Stimulated activated naive B cell treated with anti-CD40 and anti-IgM and Interleukin-4, amounts not matched to agents 10 μg/mL and 1 μg/mL and 100 μg/mL, for 72 hours (primary cell): Measurements from ENCODE around the gene ACADSB.

Source experiments
- ATAC-seq, 2 donors: fragments of 150-1000 bp; cut with Tn5 transposase; replicated peaks; 2 replicates each; pipeline ENCODE4 v1.10.0; 2021; ENCODE audit warnings: moderate library complexity in 1 of 2
- DNase-seq: peaks from one replicate; pipeline ENCODE4 v3.0.0; 2021
- H3K27ac Mint-ChIP-seq: one replicate; pipeline ENCODE4 v1.8.0; 2022; ENCODE audit warnings: mild to moderate bottlenecking, mixed read lengths
- H3K27me3 Mint-ChIP-seq, 2 donors: one replicate each; pipeline ENCODE4 v1.8.0; 2022; ENCODE audit warnings: mixed read lengths in 2 of 2
- H3K36me3 Mint-ChIP-seq, 2 donors: one replicate each; pipeline ENCODE4 v1.8.0; 2022; ENCODE audit warnings: mixed read lengths in 2 of 2, mild to moderate bottlenecking in 1 of 2
- H3K4me1 Mint-ChIP-seq, 2 donors: one replicate each; pipeline ENCODE4 v1.8.0; 2022; ENCODE audit warnings: mixed read lengths in 2 of 2, mild to moderate bottlenecking in 1 of 2
- H3K4me3 Mint-ChIP-seq, 2 donors: one replicate each; pipeline ENCODE4 v1.8.0; 2022; ENCODE audit warnings: mild to moderate bottlenecking in 2 of 2, mixed read lengths in 2 of 2, moderate library complexity in 1 of 2
- H3K9me3 Mint-ChIP-seq, 2 donors: one replicate each; pipeline ENCODE4 v1.8.0; 2022; ENCODE audit warnings: mixed read lengths in 2 of 2, mild to moderate bottlenecking in 1 of 2

The ACADSB gene

DNA sequence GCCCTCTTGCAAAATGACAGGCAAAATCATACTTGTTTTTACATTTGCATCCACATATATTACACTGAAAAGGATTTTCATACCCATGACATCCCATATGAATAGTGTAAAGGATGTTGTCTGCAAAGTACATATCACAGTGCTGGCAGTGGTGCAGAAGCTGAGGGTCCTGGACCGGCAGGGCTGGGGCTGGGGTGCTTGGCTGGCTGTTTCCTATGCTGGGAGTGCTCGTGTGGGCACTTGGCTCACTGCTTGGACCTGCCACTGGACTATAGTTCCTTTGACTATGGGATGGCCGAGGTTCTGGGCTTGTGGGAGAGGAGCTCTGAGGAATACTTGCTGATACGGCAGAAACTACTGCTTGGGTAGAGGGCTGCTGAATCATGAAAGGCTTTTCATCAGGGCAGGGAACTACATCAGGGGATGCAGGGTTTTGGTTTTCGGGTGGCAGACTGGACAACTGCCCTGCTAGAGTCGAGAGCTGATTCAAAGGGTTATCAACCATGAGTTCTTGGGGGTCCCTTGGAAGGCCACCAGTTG is 14.9 kb upstream of the ACADSB start:
- Mint-ChIP-seq H3K4me1 (peaks cover 0 to 5% of the 10 kb centered on the region in 2 donors), H3K36me3 (peaks cover 8 to 28% of the 10 kb centered on the region in 2 donors), H3K4me3 (no peak overlapping the region), H3K27me3 (no peaks in the 10 kb centered on the region), H3K9me3 (no peaks in the 10 kb centered on the region), H3K27ac (no peak overlapping the region)
- no peak for DNase-seq
- ATAC-seq, result no peak

- Mint-ChIP-seq H3K27ac (no peak overlapping the region), H3K4me1 (peaks cover 9 to 11% of the 10 kb centered on the region in 2 donors), H3K9me3 (no peaks in the 10 kb centered on the region), H3K27me3 (no peaks in the 10 kb centered on the region), H3K4me3 (no peak overlapping the region), H3K36me3 (peaks cover 10 to 23% of the 10 kb centered on the region in 2 donors)
- ATAC-seq (no peak), DNase-seq (no peak)
Observed at GRCh38 chr10:122995936-122996335, 12.9 kb upstream of the ACADSB start.

GRCh38 chr10:122997864-122998263 is 10.9 kb upstream of the ACADSB start:
- H3K4me1 Mint-ChIP-seq, result peaks cover 15 to 22% of the 10 kb centered on the region in 2 donors
- H3K36me3 Mint-ChIP-seq, result peaks cover 16 to 29% of the 10 kb centered on the region in 2 donors
- H3K9me3 Mint-ChIP-seq, result no peaks in the 10 kb centered on the region
- no peaks in the 10 kb centered on the region for H3K27me3 Mint-ChIP-seq
- ATAC-seq (no peak), DNase-seq (no peak)
- peak overlapping the region; percentile 9 for H3K27ac Mint-ChIP-seq
- H3K4me3 Mint-ChIP-seq, result no peak overlapping the region

DNA sequence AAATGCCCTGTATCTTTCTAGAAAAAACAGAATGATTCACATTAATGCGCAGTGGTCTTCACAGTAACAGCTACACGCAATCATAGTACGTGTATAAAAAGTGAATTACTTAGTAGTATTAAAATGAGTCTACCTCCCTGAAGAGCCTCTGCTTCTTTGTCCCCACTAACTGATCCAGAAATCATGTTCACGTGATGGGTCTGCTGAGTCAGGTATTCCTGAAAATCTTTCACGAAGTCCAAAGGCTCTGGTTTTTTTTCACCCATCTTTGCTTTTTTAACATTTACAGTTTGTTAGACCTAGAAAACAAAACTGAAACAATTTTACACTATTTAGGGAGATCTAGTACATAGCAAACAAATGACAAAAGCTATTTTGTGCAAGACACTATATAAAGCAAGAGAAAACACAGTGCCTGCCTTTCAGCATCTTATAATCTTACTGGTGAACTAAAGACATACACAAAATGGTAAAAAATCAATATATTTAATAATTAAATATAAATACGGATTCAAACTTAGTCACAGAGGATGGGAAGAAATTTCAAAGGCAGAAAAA is 10.4 kb upstream of the ACADSB start:
- Mint-ChIP-seq H3K4me1 (peaks cover 15 to 22% of the 10 kb centered on the region in 2 donors), H3K4me3 (no peak overlapping the region), H3K27ac (peak overlapping the region; percentile 14), H3K36me3 (peaks cover 16 to 29% of the 10 kb centered on the region in 2 donors), H3K9me3 (no peaks in the 10 kb centered on the region), H3K27me3 (no peaks in the 10 kb centered on the region)
- ATAC-seq (no peak), DNase-seq (no peak)

DNA sequence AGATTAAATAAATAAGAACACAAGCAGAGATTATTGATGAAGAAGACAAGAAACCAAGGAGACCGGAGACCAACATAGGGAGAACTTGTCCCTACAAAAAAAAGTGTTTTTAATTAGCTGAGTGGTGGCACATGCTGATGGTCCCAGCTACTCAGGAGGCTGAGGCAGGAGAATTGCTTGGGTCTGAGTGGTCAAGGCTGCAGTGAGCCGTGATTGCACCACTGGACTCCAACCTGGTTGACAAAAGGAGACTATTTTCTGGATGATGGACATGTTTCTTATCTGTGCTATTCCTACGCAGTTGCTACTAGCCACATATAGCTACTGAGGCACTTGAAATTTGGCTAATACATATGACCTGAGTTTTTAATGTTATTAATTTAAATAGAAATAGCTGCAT is 9.9 kb upstream of the ACADSB start:
- Mint-ChIP-seq H3K27me3 (no peaks in the 10 kb centered on the region), H3K9me3 (no peaks in the 10 kb centered on the region), H3K4me3 (no peak overlapping the region), H3K4me1 (peaks cover 15 to 22% of the 10 kb centered on the region in 2 donors), H3K27ac (no peak overlapping the region), H3K36me3 (peaks cover 16 to 27% of the 10 kb centered on the region in 2 donors)
- DNase-seq (no peak), ATAC-seq (no peak)

GRCh38 chr10:122999347-122999746 is 9.5 kb upstream of the ACADSB start:
- Mint-ChIP-seq H3K4me1 (peaks cover 15 to 22% of the 10 kb centered on the region in 2 donors), H3K36me3 (peaks cover 16 to 23% of the 10 kb centered on the region in 2 donors)

GRCh38 chr10:123000155-123000554 is 8.7 kb upstream of the ACADSB start:
- Mint-ChIP-seq H3K9me3 (no peaks in the 10 kb centered on the region), H3K36me3 (peaks cover 16 to 19% of the 10 kb centered on the region in 2 donors), H3K27ac (no peak overlapping the region), H3K27me3 (no peaks in the 10 kb centered on the region), H3K4me3 (no peak overlapping the region), H3K4me1 (peaks cover 14 to 22% of the 10 kb centered on the region in 2 donors)
- ATAC-seq (no peak), DNase-seq (no peak)

More at GRCh38 chr10:122999347-122999746, 9.5 kb upstream of the ACADSB start:
- Mint-ChIP-seq H3K4me3 (no peak overlapping the region), H3K9me3 (no peaks in the 10 kb centered on the region), H3K27ac (no peak overlapping the region), H3K27me3 (no peaks in the 10 kb centered on the region)
- ATAC-seq, result no peak
- no peak for DNase-seq

DNA sequence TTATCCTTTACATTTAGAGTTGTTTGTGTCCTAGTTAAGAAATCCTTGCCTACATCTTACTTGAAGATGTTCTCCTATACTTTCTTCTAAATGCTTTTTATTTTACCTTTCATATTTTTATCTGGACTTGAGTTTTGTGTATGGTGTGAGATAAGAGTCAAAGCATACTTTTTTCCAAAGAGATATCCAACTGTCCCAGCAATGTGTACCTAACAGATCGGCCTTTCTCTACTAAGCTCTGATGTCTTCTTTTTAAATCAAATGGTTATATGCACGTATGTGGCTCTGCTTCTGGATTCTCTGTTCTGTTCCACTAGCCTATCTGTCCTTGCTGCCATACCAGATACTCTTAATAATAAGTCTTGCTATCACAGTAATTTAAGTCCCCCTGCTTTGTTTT is 7.4 kb upstream of the ACADSB start:
- Mint-ChIP-seq H3K27ac (peak overlapping the region; percentile 6), H3K27me3 (no peaks in the 10 kb centered on the region), H3K4me3 (no peak overlapping the region), H3K9me3 (no peaks in the 10 kb centered on the region), H3K36me3 (peaks cover 12 to 15% of the 10 kb centered on the region in 2 donors), H3K4me1 (peaks cover 10 to 26% of the 10 kb centered on the region in 2 donors)
- no peak for DNase-seq
- no peak for ATAC-seq

DNA sequence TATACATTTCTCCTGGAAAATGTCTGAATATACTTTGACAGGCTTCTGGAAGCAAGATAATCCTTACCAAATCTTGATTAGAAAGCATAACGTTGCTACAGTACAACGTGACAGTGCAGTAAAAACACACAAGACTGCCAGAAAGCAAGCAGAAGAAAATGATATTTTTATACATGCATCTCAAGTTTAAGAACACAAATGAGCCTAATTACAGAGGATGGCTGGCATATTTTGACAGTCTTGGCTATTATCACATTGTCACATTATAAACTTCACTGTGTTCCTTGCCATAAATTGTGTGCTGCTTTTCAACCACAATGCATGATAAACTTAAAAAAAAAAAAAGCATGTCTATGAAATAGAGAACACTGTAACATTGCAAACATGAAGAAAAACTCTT is 4.5 kb upstream of the ACADSB start:
- Mint-ChIP-seq H3K9me3 (no peaks in the 10 kb centered on the region), H3K27me3 (no peaks in the 10 kb centered on the region), H3K4me3 (no peak overlapping the region), H3K36me3 (peaks cover 10 to 11% of the 10 kb centered on the region in 2 donors), H3K27ac (no peak overlapping the region), H3K4me1 (peaks cover 15 to 32% of the 10 kb centered on the region in 2 donors)
- no peak for ATAC-seq
- DNase-seq, result no peak

DNA sequence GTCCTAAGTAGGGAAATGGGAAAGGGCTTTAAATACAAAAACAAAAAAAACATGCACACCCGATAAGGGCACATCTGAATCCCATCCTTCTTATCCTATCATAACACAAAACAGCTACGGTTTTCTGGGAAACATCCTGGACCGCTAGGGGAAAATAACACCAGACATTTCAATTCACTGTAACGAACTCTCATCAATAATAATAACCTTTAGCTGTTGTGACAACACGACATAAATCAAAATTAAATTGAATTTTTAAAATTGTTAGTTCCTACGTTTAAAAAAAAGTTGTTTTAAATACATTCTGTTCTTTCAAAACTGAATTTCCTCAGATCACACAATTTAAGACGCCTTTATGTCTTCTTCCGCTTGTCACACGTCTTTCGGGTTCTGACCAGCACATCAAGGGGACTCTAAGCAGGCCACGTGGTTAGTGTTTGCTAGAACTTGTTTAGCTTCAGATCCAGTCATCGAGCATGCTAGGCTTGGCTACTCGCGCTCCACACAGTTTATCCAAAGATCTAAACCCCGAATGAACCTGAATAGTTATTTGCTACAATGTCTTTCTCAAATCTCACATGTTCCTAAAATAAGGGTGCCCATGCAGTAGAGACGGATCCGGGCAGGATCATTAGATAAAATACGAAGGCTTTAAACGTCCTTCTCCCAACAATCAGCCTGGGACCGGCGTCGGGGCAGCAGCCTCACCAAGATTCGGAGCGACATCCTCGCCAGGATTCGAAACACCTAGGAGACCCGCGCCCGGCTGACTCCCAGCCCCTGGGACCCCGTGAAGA is 1.1 kb upstream of the ACADSB start:
- Mint-ChIP-seq H3K36me3 (peaks cover 2 to 12% of the 10 kb centered on the region in 2 donors), H3K4me1 (peaks cover 19 to 30% of the 10 kb centered on the region in 2 donors), H3K27ac (peak overlapping the region; percentile 99), H3K27me3 (no peaks in the 10 kb centered on the region), H3K4me3 (peak overlapping the region; percentile 94 to 97), H3K9me3 (no peaks in the 10 kb centered on the region)
- peak; percentile 21 for DNase-seq
- peak; percentile 60 to 63 for ATAC-seq

- Mint-ChIP-seq H3K27me3 (no peaks in the 10 kb centered on the region), H3K36me3 (peaks cover 5 to 20% of the 10 kb centered on the region in 2 donors), H3K27ac (peak overlapping the region; percentile 99), H3K4me1 (peaks cover 19 to 30% of the 10 kb centered on the region in 2 donors), H3K9me3 (no peaks in the 10 kb centered on the region), H3K4me3 (peak overlapping the region; percentile 94 to 97)
- ATAC-seq (peak; percentile 10 to 30), DNase-seq (no peak)
Observed at GRCh38 chr10:123009105-123009820, 457 bp downstream of the ACADSB start.

DNA sequence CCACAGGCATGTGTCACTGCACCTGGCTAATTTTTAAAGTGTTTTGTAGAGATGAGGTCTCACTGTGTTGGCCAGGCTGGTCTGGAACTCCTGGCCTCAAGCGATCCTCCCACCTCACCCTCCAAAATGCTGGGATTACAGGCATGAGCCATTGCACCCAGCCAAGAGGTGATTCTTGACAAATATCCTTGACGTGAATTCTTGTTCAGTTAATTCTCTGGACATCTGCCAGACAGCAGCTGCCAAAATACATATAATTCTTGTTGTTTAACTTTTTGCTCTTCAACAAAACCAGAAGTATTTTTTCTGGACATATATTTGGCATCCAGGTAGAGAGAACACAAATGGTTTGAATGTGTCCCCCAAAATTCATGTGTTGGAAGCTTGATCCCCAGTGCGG is 3.2 kb downstream of the ACADSB start:
- Mint-ChIP-seq H3K4me1 (peaks cover 17 to 20% of the 10 kb centered on the region in 2 donors), H3K27me3 (no peaks in the 10 kb centered on the region), H3K4me3 (no peak overlapping the region), H3K9me3 (no peaks in the 10 kb centered on the region), H3K27ac (no peak overlapping the region), H3K36me3 (peaks cover 5 to 25% of the 10 kb centered on the region in 2 donors)
- DNase-seq (no peak), ATAC-seq (no peak)

GRCh38 chr10:123013456-123014419 is 4.9 kb downstream of the ACADSB start:
- Mint-ChIP-seq H3K27ac (no peak overlapping the region), H3K4me3 (no peak overlapping the region), H3K27me3 (no peaks in the 10 kb centered on the region), H3K4me1 (peaks cover 15 to 20% of the 10 kb centered on the region in 2 donors), H3K36me3 (peaks cover 9 to 26% of the 10 kb centered on the region in 2 donors), H3K9me3 (peaks cover 4% of the 10 kb centered on the region in 2 donors)
- DNase-seq (no peak), ATAC-seq (no peak)
